Adrenal gland (tissue), 5 donors: Measurements from ENCODE around the gene RXRB.

ENCODE experiments used
- POLR2A ChIP-seq, 2 donors: fragments of 450-650 bp; IDR thresholded peaks; one replicate each; pipeline ENCODE4 v1.6.1; 2017; ENCODE audit warnings: antibody characterized with exemption in 2 of 2, mild to moderate bottlenecking in 2 of 2, moderate library complexity in 1 of 2
- TF ChIP-seq, protein P1 (sequence below), 6 experiments: fragments of 450-650 bp in 4 of 6; fragments of 200-600 bp in 2 of 6; sonication (generic) in 1 of 6; IDR thresholded peaks; 1 replicate in 5 of 6; 2 replicates in 1 of 6; pipeline versions ENCODE4 v1.5.1 to v1.8.0; 2016 to 2021; ENCODE audit warnings: antibody characterized with exemption in 6 of 6, mild to moderate bottlenecking in 2 of 6, moderate library complexity in 1 of 6
- donor health status: DM: no; HTN: no; CAD: no.

DNA sequence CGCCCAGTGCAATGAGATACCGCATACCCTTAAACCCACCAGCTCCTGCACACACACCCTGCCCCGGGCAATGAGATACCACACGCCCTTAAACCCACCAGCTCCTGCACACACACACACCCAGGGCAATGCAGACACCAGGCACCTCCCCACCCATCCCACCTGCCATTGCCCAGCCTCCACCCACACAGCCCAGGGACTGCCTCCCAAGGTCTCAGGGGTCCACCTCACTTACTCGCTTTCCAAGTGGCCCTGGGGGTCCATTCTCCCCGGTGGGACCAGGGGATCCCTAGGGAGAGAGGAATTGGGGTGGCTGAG lies 32.2 kb downstream of the RXRB start:
- TF ChIP-seq, protein P1, sequence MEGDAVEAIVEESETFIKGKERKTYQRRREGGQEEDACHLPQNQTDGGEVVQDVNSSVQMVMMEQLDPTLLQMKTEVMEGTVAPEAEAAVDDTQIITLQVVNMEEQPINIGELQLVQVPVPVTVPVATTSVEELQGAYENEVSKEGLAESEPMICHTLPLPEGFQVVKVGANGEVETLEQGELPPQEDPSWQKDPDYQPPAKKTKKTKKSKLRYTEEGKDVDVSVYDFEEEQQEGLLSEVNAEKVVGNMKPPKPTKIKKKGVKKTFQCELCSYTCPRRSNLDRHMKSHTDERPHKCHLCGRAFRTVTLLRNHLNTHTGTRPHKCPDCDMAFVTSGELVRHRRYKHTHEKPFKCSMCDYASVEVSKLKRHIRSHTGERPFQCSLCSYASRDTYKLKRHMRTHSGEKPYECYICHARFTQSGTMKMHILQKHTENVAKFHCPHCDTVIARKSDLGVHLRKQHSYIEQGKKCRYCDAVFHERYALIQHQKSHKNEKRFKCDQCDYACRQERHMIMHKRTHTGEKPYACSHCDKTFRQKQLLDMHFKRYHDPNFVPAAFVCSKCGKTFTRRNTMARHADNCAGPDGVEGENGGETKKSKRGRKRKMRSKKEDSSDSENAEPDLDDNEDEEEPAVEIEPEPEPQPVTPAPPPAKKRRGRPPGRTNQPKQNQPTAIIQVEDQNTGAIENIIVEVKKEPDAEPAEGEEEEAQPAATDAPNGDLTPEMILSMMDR (IDR thresholded peaks at IDR 0.05), result no peak
- no peak for TF ChIP-seq POLR2A (IDR thresholded peaks at IDR 0.05)
